ENCODE data around the gene PDE6C.
"Not testable (repeated sequence)": the region's sequence is repeated elsewhere in the genome, so short reads cannot be mapped to it uniquely, and the experiment has no call there.

Gene PDE6C

GRCh38 chr10:93652857-93653256 lies 40.5 kb downstream of the PDE6C start:
- DNase-seq: peak; percentile 52

- no peak for DNase-seq
These were observed 41.9 kb downstream of the PDE6C start for GRCh38 chr10:93654201-93654600.

GRCh38 chr10:93656155-93656554 lies 43.8 kb downstream of the PDE6C start:
- DNase-seq: no peak

- no peak for DNase-seq
These were observed 45.4 kb downstream of the PDE6C start for GRCh38 chr10:93657757-93658156.

- no peak for DNase-seq
These were observed 53.7 kb downstream of the PDE6C start for GRCh38 chr10:93666030-93666429.

- DNase-seq: no peak
These were observed 55.5 kb downstream of the PDE6C start for GRCh38 chr10:93667795-93668194.

- no peak for DNase-seq
These were observed 58.0 kb downstream of the PDE6C start for GRCh38 chr10:93670372-93670771.

- DNase-seq: no peak
These were observed 58.7 kb downstream of the PDE6C start for GRCh38 chr10:93671042-93671441.

GRCh38 chr10:93672022-93672678 lies 59.8 kb downstream of the PDE6C start:
- no peak for DNase-seq

GRCh38 chr10:93672890-93673289 lies 60.6 kb downstream of the PDE6C start:
- no peak for DNase-seq

- DNase-seq: no peak
These were observed 61.5 kb downstream of the PDE6C start for GRCh38 chr10:93673791-93674190.

GRCh38 chr10:93678386-93678785 lies 66.0 kb downstream of the PDE6C start:
- DNase-seq: no peak

- DNase-seq: no peak
These were observed 66.7 kb downstream of the PDE6C start for GRCh38 chr10:93678805-93679587.

GRCh38 chr10:93680412-93681047 lies 68.2 kb downstream of the PDE6C start:
- DNase-seq: peak; percentile 37

GRCh38 chr10:93687737-93688136 lies 75.4 kb downstream of the PDE6C start:
- no peak for DNase-seq

GRCh38 chr10:93695740-93696139 lies 83.4 kb downstream of the PDE6C start:
- DNase-seq: no peak

- DNase-seq: not testable (repeated sequence)
These were observed 84.2 kb downstream of the PDE6C start for GRCh38 chr10:93696582-93696981.

GRCh38 chr10:93697207-93697606 lies 84.9 kb downstream of the PDE6C start:
- no peak for DNase-seq

- peak; percentile 40 for DNase-seq
These were observed 89.5 kb downstream of the PDE6C start for GRCh38 chr10:93701866-93702209.

- DNase-seq: peak; percentile 93
These were observed 90.1 kb downstream of the PDE6C start, which contains the start of gene FRA10AC1 for GRCh38 chr10:93702210-93703001. FRA10AC1 (minus strand) TSS chr10:93702592; CDS start chr10:93700106, 2,486 bp downstream.

- DNase-seq: no peak
These were observed 90.7 kb downstream of the PDE6C start for GRCh38 chr10:93703066-93703465.

GRCh38 chr10:93703841-93704240 lies 91.5 kb downstream of the PDE6C start:
- DNase-seq: no peak

GRCh38 chr10:93704451-93704850 lies 92.1 kb downstream of the PDE6C start:
- no peak for DNase-seq

Measured in fibroblast of skin of right biceps (primary cell).